ENCODE measurements around the gene RIN3. TPM values are rescaled to one million over a fixed set of nuclear protein-coding genes. Genes with fewer than 3 reads are reported as not detected.

Gene RIN3
- total RNA-seq, 4 donors from 2014 or later: 6.2 to 29.8 (median 12.2) TPM

DNA sequence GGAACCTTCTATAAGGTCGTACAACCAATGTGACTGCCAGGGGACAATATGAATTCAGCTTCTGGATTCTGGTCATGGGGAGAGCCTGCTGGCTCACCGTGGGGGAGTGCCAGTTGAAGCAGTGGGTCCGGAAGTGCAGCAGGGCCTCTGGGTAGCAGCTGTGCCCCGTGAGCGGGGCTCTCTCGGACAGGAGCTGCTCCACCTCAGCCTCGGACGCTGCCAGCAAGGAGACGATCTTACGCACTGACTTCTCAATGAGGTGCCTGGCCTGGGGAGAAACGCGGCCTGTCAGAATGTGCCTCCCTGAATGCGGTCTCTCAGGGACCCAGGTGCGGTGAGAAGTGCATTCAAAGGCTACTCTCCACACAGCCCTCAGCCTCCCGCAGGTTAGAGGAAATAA, 192.8 kb downstream of the RIN3 start:
- TF ChIP-seq POLR2A (IDR thresholded peaks at IDR 0.05): no peak
- TF ChIP-seq, protein P1, sequence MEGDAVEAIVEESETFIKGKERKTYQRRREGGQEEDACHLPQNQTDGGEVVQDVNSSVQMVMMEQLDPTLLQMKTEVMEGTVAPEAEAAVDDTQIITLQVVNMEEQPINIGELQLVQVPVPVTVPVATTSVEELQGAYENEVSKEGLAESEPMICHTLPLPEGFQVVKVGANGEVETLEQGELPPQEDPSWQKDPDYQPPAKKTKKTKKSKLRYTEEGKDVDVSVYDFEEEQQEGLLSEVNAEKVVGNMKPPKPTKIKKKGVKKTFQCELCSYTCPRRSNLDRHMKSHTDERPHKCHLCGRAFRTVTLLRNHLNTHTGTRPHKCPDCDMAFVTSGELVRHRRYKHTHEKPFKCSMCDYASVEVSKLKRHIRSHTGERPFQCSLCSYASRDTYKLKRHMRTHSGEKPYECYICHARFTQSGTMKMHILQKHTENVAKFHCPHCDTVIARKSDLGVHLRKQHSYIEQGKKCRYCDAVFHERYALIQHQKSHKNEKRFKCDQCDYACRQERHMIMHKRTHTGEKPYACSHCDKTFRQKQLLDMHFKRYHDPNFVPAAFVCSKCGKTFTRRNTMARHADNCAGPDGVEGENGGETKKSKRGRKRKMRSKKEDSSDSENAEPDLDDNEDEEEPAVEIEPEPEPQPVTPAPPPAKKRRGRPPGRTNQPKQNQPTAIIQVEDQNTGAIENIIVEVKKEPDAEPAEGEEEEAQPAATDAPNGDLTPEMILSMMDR (IDR thresholded peaks at IDR 0.05): no peak
- Histone ChIP-seq H3K4me3 (no peak overlapping the region), H3K9me3 (no peaks in the 10 kb centered on the region), H3K27ac (no peak overlapping the region), H3K36me3 (no peaks in the 10 kb centered on the region), H3K4me1 (no peaks in the 10 kb centered on the region), H3K27me3 (no peaks in the 10 kb centered on the region)
- DNase-seq: no peak
- intact Hi-C loops (cut with DNase I; ENCODE audit: low total_unique reads): no loop called here

DNA sequence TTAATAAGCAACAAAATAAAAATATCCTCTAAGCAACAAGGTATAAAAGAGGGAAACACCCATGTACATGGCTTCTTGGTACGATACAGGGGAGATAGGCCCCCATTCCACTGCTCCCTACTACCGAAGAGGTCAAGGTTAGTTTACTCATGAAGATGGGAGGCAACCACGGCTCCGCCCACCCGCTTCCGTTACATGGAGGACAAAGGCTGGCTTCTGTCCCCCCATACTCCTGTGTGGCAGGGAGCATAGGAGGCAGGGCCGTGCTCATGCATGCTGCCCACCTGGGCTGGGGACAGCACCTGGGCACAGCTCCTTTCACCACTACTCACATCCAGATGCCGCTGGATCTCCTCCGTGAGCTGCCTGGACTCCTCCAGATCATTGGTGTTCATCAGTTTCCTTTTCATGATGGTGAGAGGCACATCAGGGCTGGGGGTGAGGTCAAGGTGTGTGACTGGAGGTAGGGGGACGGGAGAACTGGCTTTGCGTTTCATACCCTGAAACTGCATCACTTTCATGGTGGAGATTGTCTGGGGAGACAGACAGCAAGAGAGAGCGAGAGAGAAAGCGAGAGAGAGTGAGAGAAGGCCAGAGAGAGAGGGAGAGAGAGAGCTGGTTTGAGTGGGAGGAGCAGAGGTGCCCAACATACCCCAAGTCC, 195.9 kb downstream of the RIN3 start:
- no peak for DNase-seq
- intact Hi-C loops (cut with DNase I; ENCODE audit: low total_unique reads): no loop called here
- Histone ChIP-seq H3K4me1 (no peaks in the 10 kb centered on the region), H3K36me3 (no peaks in the 10 kb centered on the region), H3K27me3 (no peaks in the 10 kb centered on the region), H3K27ac (no peak overlapping the region), H3K4me3 (no peak overlapping the region), H3K9me3 (no peaks in the 10 kb centered on the region)
- TF ChIP-seq POLR2A (IDR thresholded peaks at IDR 0.05): no peak
- TF ChIP-seq, protein P1 (IDR thresholded peaks at IDR 0.05): no peak

DNA sequence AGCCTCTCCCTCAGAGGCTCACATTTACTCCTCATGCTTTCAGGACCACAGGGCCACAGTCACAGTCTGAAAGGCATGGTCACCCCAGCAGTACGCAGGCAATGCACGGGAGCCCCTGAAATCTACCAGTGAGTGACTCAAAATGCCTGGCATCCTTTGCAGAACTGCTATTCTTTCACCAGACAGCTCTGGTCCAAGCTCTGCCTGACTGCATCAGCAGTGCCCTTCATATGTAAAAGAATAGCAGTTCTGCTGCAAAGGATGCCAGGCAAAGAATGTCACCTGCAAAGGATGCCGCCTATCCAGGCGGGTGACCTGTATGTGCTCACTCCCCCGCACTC, 196.4 kb downstream of the RIN3 start:
- Histone ChIP-seq H3K36me3 (no peaks in the 10 kb centered on the region), H3K9me3 (no peaks in the 10 kb centered on the region), H3K27me3 (no peaks in the 10 kb centered on the region), H3K27ac (no peak overlapping the region), H3K4me1 (no peaks in the 10 kb centered on the region), H3K4me3 (no peak overlapping the region)
- no peak for DNase-seq
- no peak for TF ChIP-seq POLR2A (IDR thresholded peaks at IDR 0.05)
- TF ChIP-seq, protein P1 (IDR thresholded peaks at IDR 0.05): no peak
- intact Hi-C loops (cut with DNase I; ENCODE audit: low total_unique reads): no loop called here

DNA sequence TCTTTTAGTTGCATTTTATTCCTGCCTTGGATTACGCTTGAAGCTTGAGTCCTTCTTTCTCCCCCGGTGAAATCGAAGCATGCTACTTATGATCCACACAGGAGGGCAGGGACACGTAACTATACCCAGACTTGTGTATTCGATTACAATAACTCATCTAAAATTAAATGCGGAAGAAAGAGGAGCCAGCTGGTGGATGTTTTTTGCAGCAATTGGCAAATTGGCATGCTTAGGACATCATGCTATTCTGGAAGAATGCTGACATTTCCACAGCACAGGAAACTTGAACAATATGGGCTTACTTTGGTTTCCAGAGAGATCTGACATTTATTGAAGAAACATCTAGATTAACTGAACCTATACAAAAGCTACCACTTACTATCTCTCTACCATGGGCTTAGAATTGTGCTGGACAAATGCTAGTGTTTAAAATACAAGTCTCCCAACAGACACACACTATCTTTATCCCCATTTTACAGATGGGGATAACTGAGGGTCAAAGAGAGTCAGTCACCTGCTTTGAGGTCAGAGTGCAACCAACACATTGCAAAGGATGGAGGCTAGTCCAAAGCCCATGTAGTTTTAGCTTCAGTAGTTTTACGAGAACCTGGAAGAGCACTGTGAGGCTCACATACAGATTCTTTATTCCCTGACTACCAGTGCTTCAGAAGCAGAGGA, 198.5 kb downstream of the RIN3 start:
- no peaks in the 10 kb centered on the region for H3K4me1 ChIP-seq
- no peak overlapping the region for H3K27ac ChIP-seq
- no peak overlapping the region for H3K4me3 ChIP-seq
- TF ChIP-seq POLR2A (IDR thresholded peaks at IDR 0.05): no peak
- TF ChIP-seq, protein P1 (IDR thresholded peaks at IDR 0.05): no peak
- no peaks in the 10 kb centered on the region for H3K27me3 ChIP-seq
- intact Hi-C loops (cut with DNase I; ENCODE audit: low total_unique reads): no loop called here
- no peaks in the 10 kb centered on the region for H3K36me3 ChIP-seq
- H3K9me3 ChIP-seq: no peaks in the 10 kb centered on the region
- no peak for DNase-seq

DNA sequence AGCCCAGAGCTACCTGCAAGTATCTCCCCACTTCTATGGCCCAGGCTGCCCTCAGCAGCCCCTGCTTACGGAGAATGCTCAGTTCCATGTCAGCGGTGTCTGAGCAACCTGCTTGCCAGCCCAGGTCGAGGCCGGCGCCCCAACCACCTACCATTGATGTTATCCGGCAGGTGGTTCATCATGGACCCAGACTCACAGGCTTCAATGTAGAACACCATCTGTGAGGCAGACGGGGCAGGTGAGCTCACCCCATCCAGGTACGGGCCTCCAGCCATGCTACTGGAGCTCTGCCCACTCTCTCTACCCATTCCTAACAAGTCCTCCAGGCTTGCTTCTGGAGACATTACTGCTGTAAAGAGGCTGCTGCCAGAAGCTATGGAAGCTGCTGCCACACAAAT, 199.1 kb downstream of the RIN3 start:
- intact Hi-C loops (cut with DNase I; ENCODE audit: low total_unique reads): no loop called here
- Histone ChIP-seq H3K36me3 (no peaks in the 10 kb centered on the region), H3K4me1 (no peaks in the 10 kb centered on the region), H3K4me3 (no peak overlapping the region), H3K9me3 (no peaks in the 10 kb centered on the region), H3K27me3 (no peaks in the 10 kb centered on the region), H3K27ac (no peak overlapping the region)
- TF ChIP-seq, protein P1 (IDR thresholded peaks at IDR 0.05): no peak
- no peak for TF ChIP-seq POLR2A (IDR thresholded peaks at IDR 0.05)
- no peak for DNase-seq
